HL-60 (cell line): ENCODE measurements around the gene CRABP2.

Experiments used
- DNase-seq, 2 experiments: peaks; one replicate each; pipeline ENCODE4 v3.0.0-alpha.2; 2010 to 2020; ENCODE audit warnings: low read depth in 1 of 2, low spot score in 1 of 2
- H3K27ac ChIP-seq: fragments of 250-450 bp; sonication (Bioruptor Pico); replicated peaks from 2 replicates; pipeline ENCODE4 v1.5.1; 2020; ENCODE audit warnings: mild to moderate bottlenecking, moderate library complexity
- H3K27me3 ChIP-seq: fragments of 250-450 bp; sonication (Bioruptor Pico); 2 replicates; pipeline ENCODE4 v1.5.1; 2021; ENCODE audit warnings: mild to moderate bottlenecking, moderate library complexity; ENCODE audit not compliant: insufficient read depth, poor library complexity, severe bottlenecking
- H3K4me3 ChIP-seq: replicated peaks from 2 replicates; pipeline ENCODE4 v1.5.1; 2011; ENCODE audit warnings: mild to moderate bottlenecking, control low read depth, low read length; ENCODE audit not compliant: insufficient read depth
- GABPA ChIP-seq: IDR thresholded peaks from 2 replicates; pipeline ENCODE4 v1.6.1; 2012; ENCODE audit warnings: low read depth
- POLR2AphosphoS5 ChIP-seq: IDR thresholded peaks from 2 replicates; pipeline ENCODE4 v1.6.1; 2012; ENCODE audit warnings: low read depth
- SPI1 ChIP-seq: IDR thresholded peaks from 2 replicates; pipeline ENCODE4 v1.6.1; 2012; ENCODE audit warnings: low read depth, mild to moderate bottlenecking, borderline replicate concordance
- TF ChIP-seq, protein P1 (sequence below): IDR thresholded peaks from one replicate; pipeline ENCODE4 v1.5.1; 2011; ENCODE audit warnings: low read length, control low read depth, inconsistent platforms; ENCODE audit not compliant: insufficient read depth
- TF ChIP-seq, protein P2 (sequence below): IDR thresholded peaks from 2 replicates; pipeline ENCODE4 v1.6.1; 2012; ENCODE audit warnings: low read depth; ENCODE audit not compliant: insufficient replicate concordance

CRABP2 gene

DNA sequence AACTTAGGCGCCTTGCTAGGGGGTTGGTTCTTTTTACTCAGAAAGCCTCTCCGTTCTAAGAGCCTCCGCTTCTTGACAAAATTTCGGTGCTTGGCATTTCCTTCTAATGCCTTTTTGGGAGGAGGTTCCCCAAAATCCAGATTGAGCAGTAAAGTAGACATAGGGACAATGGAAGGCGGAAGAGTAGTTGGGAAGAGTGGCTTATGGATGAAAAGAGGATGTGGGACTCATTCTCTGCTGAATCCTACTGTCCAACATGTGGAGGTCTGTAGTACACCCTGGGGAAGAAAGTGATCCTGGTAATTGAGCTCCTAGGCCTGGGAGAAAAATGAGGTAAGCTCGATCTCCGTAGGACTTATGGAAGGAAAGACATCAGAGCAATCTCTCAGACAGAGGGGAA, 22.1 kb upstream of the CRABP2 start:
- Histone ChIP-seq H3K27me3 (no peaks in the 10 kb centered on the region), H3K27ac (peak overlapping the region; percentile 73), H3K4me3 (peak overlapping the region; percentile 98)
- no peak for DNase-seq
- peak; percentile 55 for TF ChIP-seq SPI1
- TF ChIP-seq, protein P1, sequence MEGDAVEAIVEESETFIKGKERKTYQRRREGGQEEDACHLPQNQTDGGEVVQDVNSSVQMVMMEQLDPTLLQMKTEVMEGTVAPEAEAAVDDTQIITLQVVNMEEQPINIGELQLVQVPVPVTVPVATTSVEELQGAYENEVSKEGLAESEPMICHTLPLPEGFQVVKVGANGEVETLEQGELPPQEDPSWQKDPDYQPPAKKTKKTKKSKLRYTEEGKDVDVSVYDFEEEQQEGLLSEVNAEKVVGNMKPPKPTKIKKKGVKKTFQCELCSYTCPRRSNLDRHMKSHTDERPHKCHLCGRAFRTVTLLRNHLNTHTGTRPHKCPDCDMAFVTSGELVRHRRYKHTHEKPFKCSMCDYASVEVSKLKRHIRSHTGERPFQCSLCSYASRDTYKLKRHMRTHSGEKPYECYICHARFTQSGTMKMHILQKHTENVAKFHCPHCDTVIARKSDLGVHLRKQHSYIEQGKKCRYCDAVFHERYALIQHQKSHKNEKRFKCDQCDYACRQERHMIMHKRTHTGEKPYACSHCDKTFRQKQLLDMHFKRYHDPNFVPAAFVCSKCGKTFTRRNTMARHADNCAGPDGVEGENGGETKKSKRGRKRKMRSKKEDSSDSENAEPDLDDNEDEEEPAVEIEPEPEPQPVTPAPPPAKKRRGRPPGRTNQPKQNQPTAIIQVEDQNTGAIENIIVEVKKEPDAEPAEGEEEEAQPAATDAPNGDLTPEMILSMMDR = no peak

DNA sequence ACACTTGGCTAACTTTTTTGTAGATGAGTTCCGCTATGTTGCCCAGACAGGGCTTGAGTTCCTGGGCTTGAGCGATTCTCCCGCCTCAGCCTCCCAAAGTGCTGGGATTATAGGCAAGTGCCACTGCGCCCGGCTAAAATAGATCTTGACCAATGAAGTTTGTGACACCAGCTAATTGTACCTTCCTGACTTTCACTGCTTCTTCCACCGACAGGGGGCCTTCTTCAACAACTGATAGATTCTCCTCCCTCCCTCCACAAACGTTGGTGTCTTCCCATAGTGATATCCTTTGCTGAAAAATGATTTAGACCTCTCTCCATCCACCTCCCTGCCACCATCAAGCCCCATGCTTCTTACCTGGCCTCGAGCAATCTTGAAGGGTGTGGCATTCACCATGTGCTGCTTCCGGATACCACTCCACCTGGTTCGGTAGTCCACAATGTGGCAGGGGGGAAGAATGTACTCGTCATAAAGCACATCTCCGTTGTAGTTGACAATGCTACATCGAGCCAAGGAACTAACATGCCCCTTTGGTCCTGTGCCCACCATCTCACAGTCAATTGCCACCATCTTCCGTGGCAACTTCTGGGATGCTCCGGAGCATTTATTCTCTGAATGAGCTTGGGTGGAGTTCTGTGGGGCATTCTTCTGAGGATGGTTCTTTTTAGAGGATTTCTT, 21.3 kb upstream of the CRABP2 start:
- Histone ChIP-seq H3K27ac (peak overlapping the region; percentile 73), H3K27me3 (no peaks in the 10 kb centered on the region), H3K4me3 (peak overlapping the region; percentile 98)
- no peak for TF ChIP-seq SPI1
- TF ChIP-seq, protein P1 = peak; percentile 60
- peak; percentile 47; the same call in 1 of the 2 replicates for TF ChIP-seq POLR2AphosphoS5
- TF ChIP-seq, protein P2, sequence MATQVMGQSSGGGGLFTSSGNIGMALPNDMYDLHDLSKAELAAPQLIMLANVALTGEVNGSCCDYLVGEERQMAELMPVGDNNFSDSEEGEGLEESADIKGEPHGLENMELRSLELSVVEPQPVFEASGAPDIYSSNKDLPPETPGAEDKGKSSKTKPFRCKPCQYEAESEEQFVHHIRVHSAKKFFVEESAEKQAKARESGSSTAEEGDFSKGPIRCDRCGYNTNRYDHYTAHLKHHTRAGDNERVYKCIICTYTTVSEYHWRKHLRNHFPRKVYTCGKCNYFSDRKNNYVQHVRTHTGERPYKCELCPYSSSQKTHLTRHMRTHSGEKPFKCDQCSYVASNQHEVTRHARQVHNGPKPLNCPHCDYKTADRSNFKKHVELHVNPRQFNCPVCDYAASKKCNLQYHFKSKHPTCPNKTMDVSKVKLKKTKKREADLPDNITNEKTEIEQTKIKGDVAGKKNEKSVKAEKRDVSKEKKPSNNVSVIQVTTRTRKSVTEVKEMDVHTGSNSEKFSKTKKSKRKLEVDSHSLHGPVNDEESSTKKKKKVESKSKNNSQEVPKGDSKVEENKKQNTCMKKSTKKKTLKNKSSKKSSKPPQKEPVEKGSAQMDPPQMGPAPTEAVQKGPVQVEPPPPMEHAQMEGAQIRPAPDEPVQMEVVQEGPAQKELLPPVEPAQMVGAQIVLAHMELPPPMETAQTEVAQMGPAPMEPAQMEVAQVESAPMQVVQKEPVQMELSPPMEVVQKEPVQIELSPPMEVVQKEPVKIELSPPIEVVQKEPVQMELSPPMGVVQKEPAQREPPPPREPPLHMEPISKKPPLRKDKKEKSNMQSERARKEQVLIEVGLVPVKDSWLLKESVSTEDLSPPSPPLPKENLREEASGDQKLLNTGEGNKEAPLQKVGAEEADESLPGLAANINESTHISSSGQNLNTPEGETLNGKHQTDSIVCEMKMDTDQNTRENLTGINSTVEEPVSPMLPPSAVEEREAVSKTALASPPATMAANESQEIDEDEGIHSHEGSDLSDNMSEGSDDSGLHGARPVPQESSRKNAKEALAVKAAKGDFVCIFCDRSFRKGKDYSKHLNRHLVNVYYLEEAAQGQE = no peak
- no peak for TF ChIP-seq GABPA
- DNase-seq = peak; percentile 63 to 83

DNA sequence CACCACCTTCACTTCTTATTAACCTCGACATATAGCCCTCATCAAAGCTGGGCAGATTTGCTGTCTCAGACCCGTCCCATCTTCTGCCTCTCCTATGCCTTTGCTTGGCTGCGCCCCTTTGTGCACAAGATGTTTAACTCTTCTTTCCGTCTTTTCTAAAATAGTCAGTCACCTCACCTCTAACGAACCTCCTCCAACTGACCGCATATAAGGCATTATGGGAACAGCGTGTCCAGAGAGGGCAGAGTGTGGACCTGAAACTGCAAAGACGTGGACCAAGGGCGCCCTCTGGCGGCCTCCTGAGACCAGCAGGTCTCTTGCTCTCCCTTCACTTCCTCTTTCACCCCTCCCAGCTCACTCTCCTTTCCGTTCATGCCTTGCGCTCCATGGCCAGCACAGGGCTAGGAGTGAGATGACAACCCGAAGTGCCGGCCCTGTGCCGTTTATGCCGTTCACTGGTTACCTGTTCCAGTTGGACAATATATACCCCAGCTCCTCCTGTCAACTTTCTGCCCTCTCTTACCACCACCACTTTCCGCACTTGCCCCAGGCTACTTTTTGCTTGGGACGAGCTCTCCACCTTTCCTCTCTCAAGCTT, 20.4 kb upstream of the CRABP2 start:
- Histone ChIP-seq H3K4me3 (peak overlapping the region; percentile 98), H3K27me3 (no peaks in the 10 kb centered on the region), H3K27ac (peak overlapping the region; percentile 16; the same call in 1 of the 2 replicates)
- DNase-seq = peak; percentile 84 to 89
- TF ChIP-seq SPI1 = peak; percentile 100
- TF ChIP-seq, protein P1 = peak; percentile 99
- TF ChIP-seq POLR2AphosphoS5 = 0 out of 2 replicates have a peak, but pooled peaks have one; percentile 24
- no peak for TF ChIP-seq GABPA

DNA sequence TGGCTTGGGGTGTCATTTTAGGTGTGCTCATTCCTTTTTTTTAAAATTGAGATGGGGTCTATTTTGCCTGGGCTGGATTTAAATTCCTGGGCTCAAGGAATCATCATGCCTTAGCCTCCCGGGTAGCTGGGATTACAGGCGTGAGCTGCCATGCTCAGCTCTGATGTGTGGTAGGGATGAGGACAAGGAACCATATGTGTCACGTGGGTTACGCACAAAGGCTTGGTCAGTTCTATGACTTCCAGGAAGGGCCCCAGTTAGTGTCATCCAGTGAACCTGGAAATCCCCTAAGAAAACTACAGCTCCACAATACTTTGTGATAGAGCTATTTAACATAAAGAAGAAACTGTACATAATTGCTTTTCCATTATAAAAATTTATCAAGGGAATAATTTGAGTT, 16.2 kb upstream of the CRABP2 start:
- Histone ChIP-seq H3K4me3 (no peak overlapping the region), H3K27ac (no peak overlapping the region), H3K27me3 (no peaks in the 10 kb centered on the region)
- DNase-seq = no peak
- TF ChIP-seq GABPA (no peak), POLR2AphosphoS5 (no peak), SPI1 (no peak)
- TF ChIP-seq, protein P2 = no peak
- TF ChIP-seq, protein P1 = no peak
